Loucy (cell line): Measurements from ENCODE around the gene MED8.
"Not testable (repeated sequence)": the region's sequence is repeated elsewhere in the genome, so short reads cannot be mapped to it uniquely, and the experiment has no call there.

Experiments
- CTCF ChIP-seq: fragments of 200-600 bp; sonication (generic); conservative IDR thresholded peaks from 2 replicates; pipeline ENCODE4 v1.5.1; 2014; ENCODE audit warnings: mild to moderate bottlenecking, antibody characterized with exemption, low read length
- EZH2phosphoT487 ChIP-seq: fragments of 200-600 bp; IDR thresholded peaks from 2 replicates; pipeline ENCODE4 v1.6.1; 2018; ENCODE audit warnings: antibody characterized with exemption, mild to moderate bottlenecking, moderate library complexity, borderline replicate concordance

- TF ChIP-seq CTCF, EZH2phosphoT487: not testable (repeated sequence)
Measured at GRCh38 chr1:43413426-43413825, 23.8 kb upstream of the MED8 start.
